ENCODE results near the gene ZNF500.

GRCh38 chr16:4745274-4745569 is 21.7 kb downstream of the ZNF500 start:
- TF ChIP-seq CTCF (IDR thresholded peaks at IDR 0.05) (no peak), POLR2A (IDR thresholded peaks at IDR 0.05) (no peak), EP300 (IDR thresholded peaks at IDR 0.05) (no peak)

Measured in stomach (tissue), 4 donors.